HG03571 (cell line): ENCODE data around the gene KCP.
"Not testable (repeated sequence)": the region's sequence is repeated elsewhere in the genome, so short reads cannot be mapped to it uniquely, and the experiment has no call there.

Source experiments
- ATAC-seq: cut with Tn5 transposase; IDR thresholded peaks from one replicate; pipeline ENCODE4 v1.9.1; 2021; ENCODE audit not compliant: unreplicated experiment

The KCP gene

DNA sequence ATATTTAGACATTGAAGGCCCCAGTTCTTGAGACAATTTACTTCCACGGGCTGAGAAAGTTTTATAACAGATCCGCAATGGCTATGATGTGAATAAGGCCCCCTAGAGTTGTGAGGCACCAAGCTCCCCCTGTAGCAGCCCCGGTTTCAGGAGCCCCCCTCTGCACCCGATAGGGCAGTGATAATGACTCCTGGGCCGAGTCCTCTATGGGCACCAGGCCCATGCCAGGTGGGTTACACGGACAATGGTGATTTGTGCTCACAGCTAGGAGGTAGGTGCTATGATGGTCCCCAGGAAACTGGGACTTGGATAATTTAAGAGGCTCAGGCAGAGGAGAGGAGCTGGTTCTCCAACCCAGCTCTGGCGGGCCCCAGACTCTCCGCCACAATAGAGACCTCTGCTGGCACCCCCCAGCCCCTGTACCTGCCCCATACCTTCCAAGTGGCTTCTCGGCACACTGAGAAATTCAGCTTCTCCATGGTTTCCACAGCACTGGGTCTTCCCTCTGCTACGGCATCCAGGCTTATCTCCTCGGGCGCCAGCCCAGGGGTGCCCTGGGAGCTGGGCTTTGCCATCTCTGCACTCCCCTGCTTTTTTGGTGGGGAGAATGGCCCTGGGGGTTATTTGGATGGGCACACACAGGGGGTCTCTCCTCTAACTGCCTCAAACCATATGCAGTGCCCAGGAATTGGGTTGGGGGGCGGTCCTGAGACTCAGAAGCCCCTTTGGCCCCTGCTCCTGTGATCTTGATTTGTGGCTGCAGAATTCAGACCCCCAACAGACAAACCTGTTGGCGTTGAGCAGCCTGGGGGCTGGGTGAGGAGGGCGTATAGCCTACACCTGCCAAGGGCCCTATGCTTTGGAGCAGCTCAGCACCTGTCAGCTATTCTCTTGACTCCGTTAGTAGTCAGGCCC, 12.2 kb upstream of the KCP start:
- no peak for ATAC-seq

GRCh38 chr7:128921866-128922440, 11.4 kb upstream of the KCP start:
- no peak for ATAC-seq

- no peak for ATAC-seq
Measured at GRCh38 chr7:128920913-128921582, 10.5 kb upstream of the KCP start.

DNA sequence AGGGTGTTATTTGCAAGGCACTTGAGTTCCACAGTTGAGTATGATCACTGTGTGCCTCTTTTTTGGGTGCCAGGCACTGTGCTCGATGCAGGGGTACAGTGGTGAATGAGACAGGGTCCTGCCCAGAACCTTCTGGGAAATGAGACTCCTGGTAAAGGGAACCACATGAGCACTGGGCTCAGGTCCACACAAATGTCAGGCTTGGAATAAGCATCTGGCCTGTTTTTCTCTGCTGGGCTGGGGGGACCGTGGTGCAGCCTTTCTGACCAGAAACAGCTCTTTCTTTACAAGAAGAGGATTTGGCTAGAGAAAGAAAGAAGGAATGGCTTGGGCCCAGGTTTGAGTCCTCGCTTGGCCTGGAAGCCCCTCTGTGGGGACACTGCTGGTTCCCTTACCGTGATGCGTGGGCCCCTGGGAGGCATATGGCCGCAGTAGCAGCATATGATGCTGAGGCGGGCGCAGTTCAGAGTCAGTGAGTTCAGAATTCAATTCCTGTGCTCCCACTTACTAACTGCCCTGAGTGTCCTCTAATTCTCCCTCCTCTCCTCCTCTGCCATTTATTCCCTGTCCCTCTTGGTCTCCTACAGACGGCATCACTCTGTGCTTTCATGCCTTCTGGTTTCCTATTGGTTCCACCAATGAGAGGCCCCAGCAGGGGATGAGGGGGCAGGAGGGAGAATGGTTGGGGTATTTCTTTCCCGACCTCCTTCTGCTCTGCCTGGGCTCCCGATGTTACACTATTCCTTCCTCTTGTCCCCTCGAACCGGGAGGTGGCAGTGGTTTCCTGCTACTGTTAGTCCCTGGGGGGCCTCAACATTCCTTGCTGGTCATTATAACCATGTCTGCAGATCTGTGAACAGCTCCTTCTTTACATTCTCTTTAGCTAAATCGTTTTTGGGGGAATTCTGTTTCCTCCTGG, 9.6 kb upstream of the KCP start:
- ATAC-seq, result no peak

DNA sequence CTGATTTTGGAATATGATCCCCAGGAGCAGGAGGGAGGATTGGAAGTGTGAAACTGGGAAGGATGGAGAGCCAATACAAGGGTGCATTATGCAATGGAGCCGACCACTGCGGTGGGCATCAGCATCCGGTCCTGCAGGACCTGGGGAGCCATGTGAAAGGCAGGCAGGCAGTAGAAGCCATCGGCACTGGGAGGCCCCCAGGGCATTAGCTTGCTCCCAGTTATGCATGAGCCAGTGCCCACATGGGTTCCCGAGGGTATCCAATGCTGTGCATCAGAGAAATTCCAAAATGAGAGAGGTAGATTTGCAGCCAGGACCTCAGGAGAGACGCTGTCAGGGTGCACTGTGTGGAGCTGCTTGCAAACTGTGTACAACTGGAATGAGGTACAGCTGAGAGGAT, 8.7 kb upstream of the KCP start:
- ATAC-seq, result no peak

DNA sequence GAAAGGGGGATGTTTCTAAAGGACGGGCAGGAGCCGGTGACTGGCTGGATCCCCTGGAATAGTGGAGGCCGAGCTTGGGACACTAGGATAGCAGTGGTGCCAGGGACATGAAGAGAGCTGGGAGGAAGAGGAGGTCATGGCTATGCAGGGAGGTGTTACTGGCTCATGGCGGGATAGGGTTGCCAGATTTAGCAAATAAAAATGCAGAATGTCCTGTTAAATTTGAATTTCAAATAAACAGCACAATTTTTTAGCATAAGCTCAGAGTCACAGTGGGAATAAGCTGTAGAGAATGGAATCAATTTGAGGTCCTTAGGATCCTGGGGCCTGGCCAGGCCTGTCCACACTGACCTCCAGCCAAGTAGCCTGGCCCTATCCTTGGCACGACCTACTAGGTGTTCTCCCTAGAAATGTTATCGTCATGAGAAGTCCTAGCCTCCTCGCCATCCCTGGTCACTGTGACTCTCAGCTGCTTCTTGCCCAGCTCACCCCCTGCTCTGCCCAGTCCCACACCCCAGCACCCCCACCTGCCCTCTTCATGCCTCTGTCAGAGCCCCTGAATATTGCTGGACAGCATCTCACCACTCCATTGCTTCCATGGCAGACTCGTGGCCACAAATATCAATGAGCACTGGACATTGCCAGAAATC, 7.6 kb upstream of the KCP start:
- ATAC-seq, result no peak

- ATAC-seq, result no peak
Measured at GRCh38 chr7:128917122-128917521, 6.6 kb upstream of the KCP start.

GRCh38 chr7:128916643-128916915, 6.1 kb upstream of the KCP start:
- ATAC-seq, result no peak

DNA sequence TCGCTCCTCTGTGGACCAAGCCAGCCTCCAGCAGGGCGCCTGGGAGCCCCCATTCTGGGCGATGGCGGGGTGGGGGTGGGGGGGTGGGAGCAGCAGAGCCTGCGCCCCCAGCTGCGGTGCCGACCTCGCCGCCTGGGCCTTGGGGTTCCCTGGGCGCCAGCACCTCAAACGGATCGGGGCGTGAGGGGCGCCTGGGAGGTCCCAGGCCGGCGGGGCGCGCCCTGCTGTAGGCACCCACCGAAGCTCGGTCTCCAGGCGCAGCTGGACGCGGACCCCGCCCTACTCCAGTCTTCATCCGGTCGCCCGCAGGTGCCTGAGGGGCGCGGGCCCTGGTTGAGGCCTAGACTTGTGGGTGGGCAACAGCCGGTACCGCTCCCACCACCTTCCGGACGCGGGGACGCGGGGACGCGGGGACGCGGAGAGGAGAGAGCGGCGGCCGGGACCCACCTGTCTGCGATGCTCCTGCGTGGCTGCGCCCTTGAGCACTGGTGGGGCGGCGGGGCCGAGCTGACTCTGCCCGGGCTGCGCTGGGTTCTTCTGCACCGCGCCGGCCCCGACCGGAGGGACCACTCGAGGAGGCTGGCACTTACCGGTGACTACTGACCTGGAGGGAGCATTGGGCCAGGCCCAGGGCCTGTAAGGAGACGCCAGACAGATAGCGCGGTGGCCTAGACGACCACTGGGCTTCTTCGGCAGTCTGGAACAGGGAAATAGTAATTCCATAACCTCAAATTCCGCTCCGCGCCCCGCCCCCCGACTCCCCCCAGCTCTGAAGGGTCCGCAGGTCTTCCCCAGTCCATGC, 5.5 kb upstream of the KCP start:
- ATAC-seq, result no peak

DNA sequence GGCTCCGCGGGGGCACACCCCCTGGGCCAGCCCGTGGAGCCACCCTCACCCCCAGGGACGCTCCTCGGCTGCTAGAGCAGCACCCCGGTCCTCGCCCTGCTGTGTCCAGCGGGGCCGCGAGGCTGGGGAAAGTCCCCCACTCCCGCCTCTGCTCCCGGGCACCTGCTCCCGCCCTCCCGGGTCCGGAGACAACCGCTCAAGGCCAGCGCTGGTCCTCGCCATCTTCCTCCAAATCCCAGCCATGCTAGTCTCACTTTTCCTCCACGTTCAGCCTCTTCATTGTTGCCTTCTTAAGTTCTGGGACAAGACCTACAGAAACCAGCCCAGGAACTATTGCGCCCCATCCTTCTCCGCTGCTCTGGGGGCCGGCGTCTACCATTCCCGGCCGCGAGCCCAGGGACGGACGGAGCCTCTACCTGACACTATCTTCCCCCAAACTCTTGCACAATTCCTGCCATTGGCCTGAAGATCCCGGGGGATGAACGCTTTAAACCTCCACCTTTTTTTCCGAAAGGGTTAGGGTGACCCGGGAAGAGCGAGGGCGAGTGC, 4.8 kb upstream of the KCP start:
- ATAC-seq, result no peak

DNA sequence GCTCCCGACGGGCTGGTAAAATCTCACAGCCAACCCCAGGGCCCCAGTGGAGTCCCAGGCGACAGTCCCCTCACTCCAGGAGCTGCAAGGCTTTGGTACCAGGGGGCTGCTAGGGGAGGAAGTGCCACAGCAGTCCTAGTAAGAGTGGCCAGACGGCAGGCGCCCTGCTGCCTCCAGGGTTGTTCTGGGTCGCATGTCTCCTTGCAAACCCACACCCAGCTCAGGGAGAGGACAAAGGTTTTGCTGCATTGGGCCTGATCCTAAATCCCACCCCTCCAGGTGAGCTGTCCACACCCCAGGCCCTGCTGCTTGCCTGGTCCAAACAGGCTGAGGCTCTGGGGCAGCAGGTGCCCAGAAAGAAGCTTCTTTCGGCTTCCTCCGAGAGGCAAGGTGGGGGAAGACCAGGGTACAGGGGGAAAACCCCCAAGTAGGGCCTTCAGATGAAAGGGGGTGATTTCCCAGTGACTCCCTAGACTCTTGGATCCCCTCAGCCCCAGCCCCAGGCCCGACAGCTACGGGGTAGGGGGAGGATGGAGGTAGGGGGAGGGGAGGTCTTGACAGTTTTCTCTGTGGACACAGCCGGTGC, 4.2 kb upstream of the KCP start:
- ATAC-seq, result no peak

- ATAC-seq, result no peak
Measured at GRCh38 chr7:128913870-128914565, 3.5 kb upstream of the KCP start.

- ATAC-seq, result not testable (repeated sequence)
Measured at GRCh38 chr7:128912709-128913495, 2.4 kb upstream of the KCP start.

DNA sequence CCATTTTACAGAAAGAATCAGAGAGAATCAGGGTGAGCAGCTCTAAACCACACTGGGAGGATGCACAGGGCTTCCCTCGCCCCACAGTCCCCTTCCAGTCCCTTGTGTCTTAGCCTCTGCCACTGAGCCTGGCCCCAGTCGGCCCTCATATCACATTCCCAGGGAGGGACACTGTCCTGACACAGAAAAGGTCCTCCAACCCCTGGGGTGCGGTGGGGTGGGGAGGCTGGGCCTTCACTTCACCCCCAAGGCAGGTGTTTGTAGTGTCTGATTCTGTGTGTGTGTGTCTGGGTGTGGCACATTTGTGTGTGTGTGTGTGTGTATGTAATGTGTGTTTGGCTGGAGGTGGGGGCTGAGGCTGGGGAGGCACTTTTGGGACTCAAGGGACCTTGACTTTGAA, 1.8 kb upstream of the KCP start:
- ATAC-seq, result no peak

- ATAC-seq, result no peak
Measured at GRCh38 chr7:128911423-128912031, 1.0 kb upstream of the KCP start.

DNA sequence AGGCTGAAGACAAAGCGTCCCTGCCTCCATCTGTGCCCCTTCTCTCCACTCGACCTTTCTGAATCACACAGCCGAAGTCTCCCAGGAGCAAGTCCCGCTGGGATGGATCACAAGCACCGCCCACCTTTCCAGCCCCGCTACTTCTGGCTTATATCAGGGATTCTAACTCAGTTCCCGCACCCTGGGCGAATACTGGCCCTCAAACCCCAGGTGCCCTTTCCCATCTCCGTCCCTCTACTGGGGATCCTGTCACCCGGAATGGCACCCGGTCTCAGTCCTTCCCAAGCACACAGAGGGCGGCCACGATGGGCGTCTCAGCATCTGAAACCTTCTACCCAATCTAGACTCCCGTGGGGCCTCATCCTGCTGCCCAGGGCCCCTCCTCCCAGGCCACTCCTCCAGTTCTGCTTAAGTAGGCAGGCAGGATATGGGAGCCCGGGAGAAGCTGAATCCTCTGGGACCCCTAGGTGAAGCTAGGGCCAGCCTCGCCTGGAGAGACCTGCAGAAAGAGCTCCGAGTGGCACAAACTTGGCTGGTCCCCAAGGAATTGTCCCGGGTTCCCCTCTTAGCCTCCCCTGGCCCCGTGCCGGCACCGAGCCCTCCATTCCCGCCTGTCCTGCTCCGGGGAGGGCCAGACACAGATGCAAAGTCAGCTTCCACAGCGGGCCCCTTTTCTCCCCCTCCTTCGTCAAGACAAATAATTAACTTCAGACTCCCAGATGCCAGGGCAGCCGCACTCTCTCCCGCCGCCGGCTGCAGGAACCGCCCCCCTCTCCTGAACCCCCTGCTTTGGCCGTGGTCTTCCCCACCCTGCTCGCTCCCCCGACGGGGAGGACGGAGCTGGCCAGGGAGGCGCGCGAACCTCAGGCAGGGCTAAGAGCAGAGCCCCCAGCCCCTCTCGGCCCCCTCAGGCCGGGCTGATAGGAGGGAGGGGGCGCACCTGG, 612 bp downstream of the KCP start:
- no peak for ATAC-seq
